MM.1S (cell line): ENCODE measurements around the gene PARK7.

Experiments
- CTCF ChIP-seq: fragments of 300-600 bp; sonication (generic); IDR thresholded peaks from 2 replicates; pipeline ENCODE4 v1.5.1; 2016; ENCODE audit warnings: antibody characterized with exemption, low read length, mixed read lengths
- EZH2 ChIP-seq: fragments of 300-600 bp; sonication (generic); optimal IDR thresholded peaks from 2 replicates; pipeline ENCODE3; 2017; ENCODE audit warnings: low read depth, mild to moderate bottlenecking, antibody characterized with exemption, low read length, mixed read lengths
- EZH2phosphoT487 ChIP-seq: fragments of 300-600 bp; sonication (generic); IDR thresholded peaks from 2 replicates; pipeline ENCODE4 v1.6.1; 2018; ENCODE audit warnings: antibody characterized with exemption, low read length

- TF ChIP-seq EZH2phosphoT487 = no peak
- TF ChIP-seq CTCF = no peak
- TF ChIP-seq EZH2 = no peak
Observed at GRCh38 chr1:8004113-8004802, 42.7 kb downstream of the PARK7 start.
